Breast epithelium (tissue), 4 donors: ENCODE data around the gene LIPC. TPM values are rescaled to one million over a fixed set of nuclear protein-coding genes. Genes with fewer than 3 reads are reported as not detected.
A peak's percentile ranks its signal among the peaks of the same experiment; 100 is the strongest.

ENCODE experiments used
- DNase-seq, 2 donors: peaks; one replicate each; pipeline ENCODE4 v3.0.0-alpha.2; 2019; ENCODE audit warnings: low spot score in 2 of 2
- H3K27ac ChIP-seq, 2 donors: fragments of 200-600 bp; sonication (generic) in 1 of 2; one replicate each; pipeline ENCODE4 v1.5.1; 2016 to 2019; ENCODE audit warnings: mild to moderate bottlenecking in 1 of 2
- H3K27me3 ChIP-seq, 2 donors: fragments of 200-600 bp; sonication (generic) in 1 of 2; one replicate each; pipeline versions ENCODE4 v1.5.1 to v1.6.0; 2017 to 2019; ENCODE audit warnings: control low read depth in 1 of 2, mild to moderate bottlenecking in 1 of 2
- H3K36me3 ChIP-seq: fragments of 200-600 bp; one replicate; pipeline ENCODE4 v1.5.1; 2019
- H3K4me1 ChIP-seq, 2 donors: fragments of 200-600 bp; sonication (generic); one replicate each; pipeline ENCODE4 v1.5.1; 2016 to 2019; ENCODE audit warnings: control low read depth in 1 of 2
- H3K4me3 ChIP-seq, 3 donors: fragments of 200-600 bp; sonication (generic); 1 replicate in 2 of 3; 2 replicates in 1 of 3; pipeline ENCODE4 v1.5.1; 2016 to 2019; ENCODE audit warnings: mild to moderate bottlenecking in 3 of 3, moderate library complexity in 2 of 3
- H3K9me3 ChIP-seq, 2 donors: fragments of 200-600 bp; sonication (generic) in 1 of 2; one replicate each; pipeline ENCODE4 v1.5.1; 2016 to 2019; ENCODE audit warnings: control low read depth in 1 of 2
- POLR2A ChIP-seq: fragments of 450-650 bp; IDR thresholded peaks from one replicate; pipeline ENCODE4 v1.6.1; 2016; ENCODE audit warnings: antibody characterized with exemption, mild to moderate bottlenecking, moderate library complexity
- POLR2AphosphoS5 ChIP-seq, 3 donors: sonication (generic); formaldehyde crosslinking; IDR thresholded peaks; one replicate each; pipeline ENCODE4 v1.6.1; 2017; ENCODE audit warnings: antibody characterized with exemption in 3 of 3
- intact Hi-C: fragments of 100-400 bp; cut with DNase I; formaldehyde crosslinking; loops from one replicate; pipeline ENCODE4 v1.15.1; 2023; ENCODE audit warnings: low total_unique reads
- total RNA-seq, 3 donors: library from RNA; depleted of rRNA; stranded (reverse); fragments of >200 nt; gene quantifications; one replicate each; pipeline ENCODE4 v1.1.0, GENCODE V29; 2016
- TF ChIP-seq, protein P1 (sequence below), 3 donors: fragments of 450-650 bp; IDR thresholded peaks; one replicate each; pipeline ENCODE4 v1.5.1; 2016 to 2017; ENCODE audit warnings: antibody characterized with exemption in 3 of 3, mild to moderate bottlenecking in 3 of 3, moderate library complexity in 3 of 3

LIPC gene
- total RNA-seq, 3 donors from 2014 or later, result 0.15 to 0.80 TPM; not detected in 1

DNA sequence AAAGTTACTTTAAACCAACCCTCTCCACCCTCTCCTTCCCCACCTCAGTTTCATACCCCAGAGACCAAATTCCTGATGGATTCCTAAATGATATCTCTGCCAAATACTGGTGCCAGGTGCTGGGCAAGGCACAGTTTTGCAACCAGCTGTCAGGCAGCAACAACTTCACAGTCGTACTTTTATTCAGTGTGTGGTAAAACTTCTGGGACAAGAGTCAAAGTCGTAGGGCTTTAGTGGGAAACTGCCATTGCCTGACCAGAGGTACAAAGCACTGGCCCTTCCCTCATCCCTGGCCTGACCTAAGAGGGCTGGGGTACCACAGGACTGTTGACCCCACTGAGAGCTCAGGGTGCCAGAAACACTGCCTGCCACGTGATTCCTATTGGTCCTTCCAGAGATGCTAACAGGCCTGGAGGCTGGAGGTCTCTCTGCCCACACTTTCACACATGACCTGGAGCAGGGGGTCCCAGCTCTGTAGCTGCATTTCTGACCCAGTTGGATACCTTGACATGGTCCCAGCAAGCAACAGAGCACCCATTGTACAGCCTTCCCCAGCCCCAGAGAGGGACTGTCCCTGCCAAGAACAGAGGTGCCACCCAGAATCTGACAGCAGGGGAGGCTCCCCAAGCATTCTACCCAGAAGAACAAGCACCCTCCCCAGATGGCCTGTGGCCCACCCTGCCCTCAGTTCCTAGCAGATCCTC lies 59.9 kb downstream of the LIPC start:
- H3K9me3 ChIP-seq, result no peaks in the 10 kb centered on the region
- TF ChIP-seq POLR2A (no peak), POLR2AphosphoS5 (IDR thresholded peaks at IDR 0.05) (no peak)
- TF ChIP-seq, protein P1, sequence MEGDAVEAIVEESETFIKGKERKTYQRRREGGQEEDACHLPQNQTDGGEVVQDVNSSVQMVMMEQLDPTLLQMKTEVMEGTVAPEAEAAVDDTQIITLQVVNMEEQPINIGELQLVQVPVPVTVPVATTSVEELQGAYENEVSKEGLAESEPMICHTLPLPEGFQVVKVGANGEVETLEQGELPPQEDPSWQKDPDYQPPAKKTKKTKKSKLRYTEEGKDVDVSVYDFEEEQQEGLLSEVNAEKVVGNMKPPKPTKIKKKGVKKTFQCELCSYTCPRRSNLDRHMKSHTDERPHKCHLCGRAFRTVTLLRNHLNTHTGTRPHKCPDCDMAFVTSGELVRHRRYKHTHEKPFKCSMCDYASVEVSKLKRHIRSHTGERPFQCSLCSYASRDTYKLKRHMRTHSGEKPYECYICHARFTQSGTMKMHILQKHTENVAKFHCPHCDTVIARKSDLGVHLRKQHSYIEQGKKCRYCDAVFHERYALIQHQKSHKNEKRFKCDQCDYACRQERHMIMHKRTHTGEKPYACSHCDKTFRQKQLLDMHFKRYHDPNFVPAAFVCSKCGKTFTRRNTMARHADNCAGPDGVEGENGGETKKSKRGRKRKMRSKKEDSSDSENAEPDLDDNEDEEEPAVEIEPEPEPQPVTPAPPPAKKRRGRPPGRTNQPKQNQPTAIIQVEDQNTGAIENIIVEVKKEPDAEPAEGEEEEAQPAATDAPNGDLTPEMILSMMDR (IDR thresholded peaks at IDR 0.05), result no peak
- H3K36me3 ChIP-seq, result no peaks in the 10 kb centered on the region
- peak in 1 of 2 donors; percentile 37 for DNase-seq
- H3K27me3 ChIP-seq, result no peaks in the 10 kb centered on the region
- intact Hi-C loops, result no loop called here
- H3K27ac ChIP-seq, result peak overlapping the region; percentile 87 to 88
- no peak overlapping the region for H3K4me3 ChIP-seq
- H3K4me1 ChIP-seq, result peaks cover 0 to 7% of the 10 kb centered on the region in 2 donors

DNA sequence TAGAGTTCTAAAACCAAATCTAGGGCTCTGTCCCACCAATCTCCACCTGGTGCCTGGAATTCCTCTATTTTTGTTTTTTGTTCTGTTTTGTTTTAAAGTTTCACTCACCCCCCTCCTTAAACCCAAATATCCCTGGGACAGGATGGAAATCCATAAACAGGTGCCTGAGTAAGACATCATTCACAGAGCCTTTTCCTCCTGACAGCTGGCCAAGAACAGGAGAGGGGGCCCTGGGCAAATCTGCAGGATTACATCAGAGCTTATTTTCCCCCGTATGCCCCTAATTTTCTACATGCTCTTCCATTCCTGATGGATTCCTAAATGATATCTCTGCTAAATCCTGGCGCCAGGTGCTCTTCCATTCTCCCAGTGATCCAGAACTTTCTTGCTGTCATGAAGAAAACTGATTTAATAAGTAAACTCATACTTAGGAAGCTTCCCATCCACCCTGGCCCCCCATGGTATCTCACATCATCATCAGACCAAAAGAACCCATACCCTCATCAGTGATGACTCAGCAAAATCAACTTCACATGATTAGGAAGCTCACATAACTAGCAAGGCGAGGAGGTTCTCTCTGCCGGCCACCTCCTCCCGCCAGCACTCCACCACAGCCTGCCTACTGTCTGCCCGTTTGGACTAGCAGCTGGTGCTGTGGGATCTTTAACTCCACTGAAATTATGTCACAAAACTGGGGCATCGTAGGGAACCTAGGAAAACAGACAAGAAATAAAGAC lies 61.0 kb downstream of the LIPC start:
- Histone ChIP-seq H3K27me3 (no peaks in the 10 kb centered on the region), H3K4me3 (no peak overlapping the region), H3K27ac (no peak overlapping the region), H3K36me3 (no peaks in the 10 kb centered on the region), H3K9me3 (no peaks in the 10 kb centered on the region), H3K4me1 (peaks cover 0 to 7% of the 10 kb centered on the region in 2 donors)
- no peak for DNase-seq
- intact Hi-C loops, result no loop called here
- TF ChIP-seq, protein P1 (IDR thresholded peaks at IDR 0.05), result no peak
- no peak for TF ChIP-seq POLR2A
- no peak for TF ChIP-seq POLR2AphosphoS5 (IDR thresholded peaks at IDR 0.05)

DNA sequence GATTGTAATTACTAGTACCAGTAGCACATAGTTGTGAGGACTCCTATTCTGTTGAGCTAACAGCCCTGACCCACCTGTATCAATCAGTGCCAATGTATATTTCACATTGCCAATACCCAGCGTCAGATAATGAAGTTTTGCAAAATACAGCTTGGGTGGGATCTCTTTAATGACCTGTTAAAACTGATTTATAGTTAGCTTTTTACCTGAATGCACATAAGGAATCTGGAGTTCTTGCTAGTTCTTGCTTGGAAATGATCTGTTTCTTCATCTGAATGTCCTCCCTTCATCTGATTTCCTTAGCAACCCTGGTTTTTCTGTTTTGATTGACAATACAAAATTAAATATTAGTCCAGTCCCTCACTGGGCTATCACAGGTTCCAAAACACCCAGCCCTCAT lies 62.8 kb downstream of the LIPC start:
- no peak overlapping the region for H3K27ac ChIP-seq
- H3K4me3 ChIP-seq, result no peak overlapping the region
- H3K9me3 ChIP-seq, result no peaks in the 10 kb centered on the region
- TF ChIP-seq POLR2AphosphoS5 (IDR thresholded peaks at IDR 0.05) (no peak), POLR2A (no peak)
- TF ChIP-seq, protein P1 (IDR thresholded peaks at IDR 0.05), result no peak
- no peaks in the 10 kb centered on the region for H3K27me3 ChIP-seq
- no peak for DNase-seq
- no peaks in the 10 kb centered on the region for H3K36me3 ChIP-seq
- intact Hi-C loops, result no loop called here
- peaks cover 0 to 7% of the 10 kb centered on the region in 2 donors for H3K4me1 ChIP-seq

DNA sequence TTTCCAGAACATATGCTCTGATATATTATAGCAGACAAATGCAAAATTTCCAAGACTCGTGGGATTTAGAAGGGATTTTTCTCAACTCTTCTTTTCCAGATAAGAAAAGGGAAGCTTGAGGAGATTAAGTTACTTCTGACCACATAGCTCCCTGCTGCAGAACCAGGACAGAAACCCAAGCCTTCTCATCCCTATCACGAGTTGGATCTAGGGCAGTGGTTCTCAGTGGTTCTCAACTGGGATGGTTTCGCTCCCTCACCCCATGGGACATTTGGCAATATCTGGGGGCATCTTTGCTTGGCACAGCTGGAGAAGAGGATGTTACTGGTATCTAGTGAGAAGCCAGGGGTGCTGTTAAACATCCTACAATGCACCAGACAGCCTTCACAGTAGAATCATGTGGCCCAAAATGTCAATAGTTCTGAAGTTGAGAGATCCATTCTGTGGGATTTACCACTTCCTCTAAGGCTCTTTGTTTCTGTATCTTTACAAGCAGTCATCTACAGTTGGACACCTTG lies 64.2 kb downstream of the LIPC start:
- Histone ChIP-seq H3K9me3 (no peaks in the 10 kb centered on the region), H3K36me3 (no peaks in the 10 kb centered on the region), H3K27me3 (no peaks in the 10 kb centered on the region), H3K27ac (no peak overlapping the region), H3K4me1 (peaks cover 0 to 7% of the 10 kb centered on the region in 2 donors), H3K4me3 (no peak overlapping the region)
- intact Hi-C loops, result loop anchor here (1.0 kb wide), 1 partner anchor 10 kb away; no protein-coding TSS in a partner anchor
- TF ChIP-seq POLR2A (no peak), POLR2AphosphoS5 (IDR thresholded peaks at IDR 0.05) (no peak)
- TF ChIP-seq, protein P1 (IDR thresholded peaks at IDR 0.05), result no peak
- no peak for DNase-seq
